K562 (cell line): Measurements from ENCODE around the gene CERS6. TPM values are rescaled to one million over a fixed set of nuclear protein-coding genes. Genes with fewer than 3 reads are reported as not detected.

Experiments
- ATF7 ChIP-seq: fragments of 450-650 bp; IDR thresholded peaks from 2 replicates; pipeline ENCODE4 v1.7.1; 2014; ENCODE audit warnings: mild to moderate bottlenecking, moderate library complexity
- CBX3 ChIP-seq, 2 experiments: IDR thresholded peaks; 1 replicate in 1 of 2; 2 replicates in 1 of 2; pipeline ENCODE4 v1.6.1; 2012; ENCODE audit warnings: inconsistent platforms in 2 of 2, low read length in 2 of 2, borderline replicate concordance in 1 of 2, control low read depth in 1 of 2
- ZNF23 ChIP-seq: fragments of 250-450 bp; sonication (Bioruptor Pico); IDR thresholded peaks from 2 replicates; pipeline ENCODE4 v1.4.0; 2020; ENCODE audit warnings: mild to moderate bottlenecking
- polyA plus RNA-seq, 8 experiments: library from polyadenylated mRNA; depleted of rRNA in 4 of 8; stranded (reverse) in 5 of 8; unstranded in 3 of 8; fragments of >200 nt; fragmentation: Nextera tagmentation in 2 of 8; fragmentation: Illumina TruSeq in 1 of 8; extraction: Ambion mirVana in 2 of 8; extraction: Trizol in 1 of 8; gene quantifications; 2 replicates each; pipeline versions ENCODE4 v1.2.1 to v1.2.3, GENCODE V29; 2011 to 2014; ENCODE audit warnings: inconsistent platforms in 1 of 8, missing spikeins in 1 of 8
- total RNA-seq, 7 experiments: library from RNA; depleted of rRNA in 6 of 7; stranded (reverse); fragments of >200 nt in 6 of 7; fragmentation: Illumina TruSeq in 2 of 7; extraction: Trizol in 2 of 7; gene quantifications; 2 replicates each; pipeline versions ENCODE4 v1.2.1 to v1.2.3, GENCODE V29; 2011 to 2021; ENCODE audit warnings: low replicate concordance in 1 of 7
- TF ChIP-seq, protein P1 (sequence below), 2 experiments: fragments of 450-650 bp; IDR thresholded peaks; 2 replicates each; pipeline ENCODE4 v1.6.1; 2016; ENCODE audit warnings: mild to moderate bottlenecking in 2 of 2, borderline replicate concordance in 1 of 2, low read depth in 1 of 2, moderate library complexity in 1 of 2

Gene CERS6
- total and polyA plus RNA-seq, 9 of the 15 experiments (the other 6 are each of a cell fraction or from before 2014, with no cell fraction given) = 1.6 to 13.6 (median 11.4) TPM

DNA sequence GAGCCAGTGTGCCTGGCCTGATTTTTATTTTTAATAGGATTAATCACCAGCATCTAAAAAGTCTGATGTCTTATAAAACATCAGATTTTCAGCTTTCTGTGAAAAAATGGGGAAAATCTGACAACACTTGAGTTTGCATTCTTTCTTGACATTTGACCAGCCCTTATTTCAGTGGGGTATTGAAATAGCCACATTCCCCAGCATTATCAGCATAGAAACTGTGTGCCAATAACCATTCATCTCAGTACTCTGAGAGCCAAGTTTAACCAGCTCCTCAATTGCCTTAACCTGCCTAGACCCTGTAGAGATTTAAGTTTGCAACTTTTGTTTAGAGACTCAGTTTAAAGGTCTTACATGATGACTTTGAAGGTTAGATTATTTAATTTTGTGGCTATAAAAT lies 155.0 kb downstream of the CERS6 start (continued):
- TF ChIP-seq ATF7 (no peak), ZNF23 (no peak), CBX3 (IDR thresholded peaks at IDR 0.05; ENCODE audit: borderline replicate concordance in 1 of 2, low read length in 2 of 2) (no peak)
- TF ChIP-seq, protein P1, sequence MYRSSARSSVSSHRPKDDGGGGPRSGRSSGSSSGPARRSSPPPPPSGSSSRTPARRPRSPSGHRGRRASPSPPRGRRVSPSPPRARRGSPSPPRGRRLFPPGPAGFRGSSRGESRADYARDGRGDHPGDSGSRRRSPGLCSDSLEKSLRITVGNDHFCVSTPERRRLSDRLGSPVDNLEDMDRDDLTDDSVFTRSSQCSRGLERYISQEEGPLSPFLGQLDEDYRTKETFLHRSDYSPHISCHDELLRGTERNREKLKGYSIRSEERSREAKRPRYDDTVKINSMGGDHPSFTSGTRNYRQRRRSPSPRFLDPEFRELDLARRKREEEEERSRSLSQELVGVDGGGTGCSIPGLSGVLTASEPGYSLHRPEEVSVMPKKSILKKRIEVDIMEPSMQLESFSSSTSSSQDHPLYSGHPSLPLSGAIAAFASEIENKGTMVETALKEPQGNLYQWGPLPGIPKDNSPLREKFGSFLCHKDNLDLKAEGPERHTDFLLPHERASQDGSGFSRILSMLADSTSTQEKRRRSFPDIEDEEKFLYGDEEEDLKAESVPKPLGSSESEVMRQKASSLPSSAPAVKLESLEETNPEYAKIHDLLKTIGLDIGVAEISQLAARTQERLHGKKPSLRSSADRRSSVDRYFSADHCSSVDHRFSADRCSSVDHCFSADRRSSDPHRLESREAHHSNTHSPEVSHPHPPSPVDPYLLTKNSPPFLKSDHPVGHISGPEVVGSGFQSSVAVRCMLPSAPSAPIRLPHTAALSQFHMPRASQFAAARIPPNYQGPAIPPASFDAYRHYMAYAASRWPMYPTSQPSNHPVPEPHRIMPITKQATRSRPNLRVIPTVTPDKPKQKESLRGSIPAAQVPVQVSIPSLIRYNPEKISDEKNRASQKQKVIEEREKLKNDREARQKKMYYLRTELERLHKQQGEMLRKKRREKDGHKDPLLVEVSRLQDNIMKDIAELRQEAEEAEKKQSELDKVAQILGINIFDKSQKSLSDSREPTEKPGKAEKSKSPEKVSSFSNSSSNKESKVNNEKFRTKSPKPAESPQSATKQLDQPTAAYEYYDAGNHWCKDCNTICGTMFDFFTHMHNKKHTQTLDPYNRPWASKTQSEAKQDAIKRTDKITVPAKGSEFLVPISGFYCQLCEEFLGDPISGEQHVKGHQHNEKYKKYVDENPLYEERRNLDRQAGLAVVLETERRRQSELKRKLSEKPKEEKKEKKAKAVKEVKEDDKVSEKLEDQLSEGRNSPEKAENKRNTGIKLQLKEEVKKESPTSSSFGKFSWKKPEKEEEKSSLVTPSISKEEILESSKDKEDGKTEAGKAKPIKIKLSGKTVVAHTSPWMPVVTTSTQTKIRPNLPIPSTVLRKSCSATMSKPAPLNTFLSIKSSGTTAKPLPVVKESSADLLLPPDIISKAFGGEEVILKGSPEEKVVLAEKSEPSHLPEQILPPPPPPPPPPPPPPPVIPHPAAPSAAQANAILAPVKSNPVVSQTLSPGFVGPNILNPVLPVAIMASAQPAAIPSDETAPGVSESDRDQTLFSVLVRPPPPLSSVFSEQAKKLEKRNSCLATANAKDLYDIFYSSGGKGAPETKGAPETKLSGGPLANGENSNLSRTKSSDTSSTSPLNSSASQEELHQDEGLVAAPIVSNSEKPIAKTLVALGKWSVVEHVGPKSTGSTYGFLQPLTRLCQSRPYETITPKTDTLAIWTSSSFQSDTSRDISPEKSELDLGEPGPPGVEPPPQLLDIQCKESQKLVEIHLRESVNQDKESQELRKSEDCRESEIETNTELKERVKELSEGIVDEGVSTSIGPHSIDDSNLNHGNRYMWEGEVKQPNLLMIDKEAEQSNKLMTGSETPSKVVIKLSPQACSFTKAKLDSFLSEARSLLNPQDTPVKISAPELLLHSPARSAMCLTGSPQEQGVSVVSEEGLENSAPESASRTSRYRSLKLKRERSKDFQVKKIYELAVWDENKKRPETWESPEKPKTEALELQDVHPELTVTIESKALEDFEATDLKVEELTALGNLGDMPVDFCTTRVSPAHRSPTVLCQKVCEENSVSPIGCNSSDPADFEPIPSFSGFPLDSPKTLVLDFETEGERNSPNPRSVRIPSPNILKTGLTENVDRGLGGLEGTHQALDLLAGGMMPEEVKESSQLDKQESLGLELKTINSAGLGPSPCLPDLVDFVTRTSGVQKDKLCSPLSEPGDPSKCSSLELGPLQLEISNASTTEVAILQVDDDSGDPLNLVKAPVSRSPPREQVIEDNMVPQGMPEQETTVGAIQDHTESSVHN (IDR thresholded peaks at IDR 0.05; ENCODE audit: borderline replicate concordance in 1 of 2, low read depth in 1 of 2) = no peak
